Mesenchymal stem cell (in vitro differentiated cells and primary cell): ENCODE measurements around the gene GAK.
A peak's percentile ranks its signal among the peaks of the same experiment; 100 is the strongest.

Experiments
- DNase-seq: peaks from one replicate; pipeline ENCODE4 v3.0.0-alpha.2; 2013
- H2AFZ ChIP-seq: one replicate; pipeline ENCODE4 v1.6.1; 2013; ENCODE audit warnings: low read depth, mild to moderate bottlenecking, control low read depth, inconsistent platforms, low read length, moderate library complexity
- H2AK5ac ChIP-seq: 2 replicates; pipeline ENCODE4 v1.6.1; 2013; ENCODE audit warnings: low read length, moderate library complexity, mild to moderate bottlenecking, inconsistent platforms; ENCODE audit not compliant: severe bottlenecking
- H2BK120ac ChIP-seq: one replicate; pipeline ENCODE4 v1.6.1; 2013; ENCODE audit warnings: low read depth, mild to moderate bottlenecking, inconsistent platforms, low read length, moderate library complexity
- H2BK12ac ChIP-seq, 2 experiments: one replicate each; pipeline ENCODE4 v1.6.1; 2013; ENCODE audit warnings: inconsistent platforms in 2 of 2, low read length in 2 of 2, mild to moderate bottlenecking in 2 of 2, moderate library complexity in 2 of 2, control low read depth in 1 of 2
- H2BK15ac ChIP-seq: one replicate; pipeline ENCODE4 v1.6.1; 2013; ENCODE audit warnings: mild to moderate bottlenecking, low read depth, inconsistent platforms; ENCODE audit not compliant: poor library complexity, severe bottlenecking
- H2BK5ac ChIP-seq: 2 replicates; pipeline ENCODE4 v1.6.1; 2013; ENCODE audit warnings: low read depth, mild to moderate bottlenecking, low read length, control low read depth, inconsistent platforms; ENCODE audit not compliant: poor library complexity, severe bottlenecking
- H3K14ac ChIP-seq, 2 experiments: one replicate each; pipeline ENCODE4 v1.6.1; 2013; ENCODE audit warnings: inconsistent platforms in 2 of 2, low read length in 2 of 2, control low read depth in 1 of 2, mild to moderate bottlenecking in 1 of 2, moderate library complexity in 1 of 2
- H3K18ac ChIP-seq, 2 experiments: one replicate each; pipeline ENCODE4 v1.6.1; 2013; ENCODE audit warnings: inconsistent platforms in 2 of 2, low read length in 2 of 2, control low read depth in 1 of 2, low read depth in 1 of 2, mild to moderate bottlenecking in 1 of 2
- H3K23ac ChIP-seq, 2 experiments: one replicate each; pipeline ENCODE4 v1.6.1; 2013; ENCODE audit warnings: inconsistent platforms in 2 of 2, low read length in 2 of 2, mild to moderate bottlenecking in 2 of 2, moderate library complexity in 2 of 2, control low read depth in 1 of 2
- H3K27ac ChIP-seq: 2 replicates; pipeline ENCODE4 v1.5.1; 2013; ENCODE audit warnings: mild to moderate bottlenecking, moderate library complexity, low read length, control low read depth, inconsistent platforms; ENCODE audit not compliant: poor library complexity, severe bottlenecking
- H3K27me3 ChIP-seq, 2 experiments: 2 replicates each; pipeline versions ENCODE4 v1.6.1 to v1.7.0; 2013; ENCODE audit warnings: low read length in 2 of 2, mild to moderate bottlenecking in 2 of 2, moderate library complexity in 2 of 2, control low read depth in 1 of 2, inconsistent platforms in 1 of 2; ENCODE audit not compliant: control insufficient read depth in 1 of 2, insufficient read depth in 1 of 2
- H3K36me3 ChIP-seq, 2 experiments: 2 replicates each; pipeline versions ENCODE4 v1.6.1 to v1.7.0; 2013; ENCODE audit warnings: low read length in 2 of 2, control low read depth in 1 of 2, inconsistent platforms in 1 of 2, low read depth in 1 of 2, mild to moderate bottlenecking in 1 of 2; ENCODE audit not compliant: insufficient read depth in 2 of 2, control insufficient read depth in 1 of 2
- H3K4ac ChIP-seq, 2 experiments: one replicate each; pipeline ENCODE4 v1.6.1; 2013; ENCODE audit warnings: inconsistent platforms in 2 of 2, low read length in 2 of 2, mild to moderate bottlenecking in 2 of 2, moderate library complexity in 2 of 2, control low read depth in 1 of 2, low read depth in 1 of 2
- H3K4me1 ChIP-seq: 2 replicates; pipeline ENCODE4 v1.6.1; 2013; ENCODE audit warnings: low read depth, low read length, control low read depth; ENCODE audit not compliant: control insufficient read depth, insufficient read depth
- H3K4me2 ChIP-seq: 2 replicates; pipeline ENCODE4 v1.6.1; 2013; ENCODE audit warnings: low read length, mild to moderate bottlenecking, inconsistent platforms; ENCODE audit not compliant: poor library complexity, severe bottlenecking
- H3K4me3 ChIP-seq, 2 experiments: 2 replicates each; pipeline versions ENCODE4 v1.5.1 to v1.7.0; 2013; ENCODE audit warnings: low read length in 2 of 2, mild to moderate bottlenecking in 2 of 2, control low read depth in 1 of 2, low read depth in 1 of 2; ENCODE audit not compliant: insufficient read depth in 1 of 2
- H3K79me1 ChIP-seq: replicated peaks from 2 replicates; pipeline ENCODE4 v1.6.1; 2013; ENCODE audit warnings: mild to moderate bottlenecking, control low read depth, low read length, inconsistent platforms; ENCODE audit not compliant: poor library complexity, severe bottlenecking
- H3K9ac ChIP-seq: 2 replicates; pipeline ENCODE4 v1.7.0; 2013; ENCODE audit warnings: mild to moderate bottlenecking, low read length, moderate library complexity
- H3K9me3 ChIP-seq: 2 replicates; pipeline ENCODE4 v1.7.0; 2013; ENCODE audit warnings: mild to moderate bottlenecking, low read length; ENCODE audit not compliant: control insufficient read depth
- H4K8ac ChIP-seq: one replicate; pipeline ENCODE4 v1.6.1; 2013; ENCODE audit warnings: inconsistent platforms, mild to moderate bottlenecking, low read length, moderate library complexity
- H4K91ac ChIP-seq: one replicate; pipeline ENCODE4 v1.6.1; 2013; ENCODE audit warnings: mild to moderate bottlenecking, low read length, inconsistent platforms
- WGBS: methylation state at CpG from one replicate; pipeline ENCODE4 v1.1.7; 2013; ENCODE audit warnings: mixed read lengths; 5-methylcytosine and 5-hydroxymethylcytosine counted together

The GAK gene

GRCh38 chr4:970854-971520 is 38.9 kb upstream of the GAK start:
- Histone ChIP-seq H3K23ac (no peak overlapping the region), H4K91ac (no peak overlapping the region), H3K4me3 (no peak overlapping the region), H3K4me1 (peaks cover 34% of the 10 kb centered on the region), H2AK5ac (no peak overlapping the region), H2BK15ac (no peak overlapping the region), H3K14ac (no peak overlapping the region), H3K4me2 (no peak overlapping the region), H3K27me3 (no peaks in the 10 kb centered on the region), H2BK120ac (no peak overlapping the region), H3K9ac (no peak overlapping the region), H2BK5ac (no peak overlapping the region), H2AFZ (peak overlapping the region; percentile 6), H3K27ac (no peak overlapping the region), H4K8ac (no peak overlapping the region), H3K79me1 (peaks cover 36% of the 10 kb centered on the region), H3K18ac (no peak overlapping the region), H3K9me3 (no peaks in the 10 kb centered on the region), H3K4ac (peak overlapping the region in 1 of 2 experiments; percentile 21), H3K36me3 (peaks cover 15 to 43% of the 10 kb centered on the region in 2 experiments), H2BK12ac (no peak overlapping the region)
- WGBS = 77% methylated on average over 17 of the region's 17 CpGs
- no peak for DNase-seq

DNA sequence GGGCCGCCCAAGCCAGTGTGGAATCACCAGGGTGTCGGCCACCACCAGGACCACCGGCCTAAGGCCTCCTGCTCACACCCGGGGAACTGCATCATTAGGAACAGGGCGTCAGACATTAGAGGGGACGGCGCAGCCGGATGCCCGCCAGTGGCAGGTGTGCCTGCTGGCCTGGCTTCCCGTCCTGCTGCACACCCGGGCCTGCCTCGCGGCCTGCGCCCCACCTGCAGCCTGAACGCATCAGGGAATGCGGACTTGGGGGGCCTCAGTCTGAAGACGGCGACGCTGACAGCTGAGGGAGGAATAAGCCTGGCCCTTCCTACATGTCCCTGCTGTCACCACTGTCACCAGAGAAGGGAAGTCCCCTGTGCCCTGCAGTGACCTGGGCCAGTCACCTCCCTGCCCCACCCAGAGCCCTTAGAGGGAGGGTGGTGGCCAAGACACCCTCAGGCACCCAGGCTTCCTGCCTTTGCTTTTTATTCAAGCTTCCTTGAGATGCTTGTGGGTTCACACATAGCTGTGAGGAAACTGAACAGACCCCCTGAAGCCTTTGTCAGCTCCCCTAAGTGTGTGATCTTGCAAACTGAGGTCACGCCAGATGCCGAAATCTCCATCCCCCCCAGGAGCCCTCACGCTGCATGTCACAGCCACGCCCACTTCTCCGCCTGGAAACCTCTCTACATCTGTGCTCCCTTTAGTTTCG is 38.1 kb upstream of the GAK start:
- H2AK5ac ChIP-seq = no peak overlapping the region
- H3K79me1 ChIP-seq = peaks cover 36% of the 10 kb centered on the region
- no peak for DNase-seq
- H3K4me2 ChIP-seq = no peak overlapping the region
- no peak overlapping the region for H3K4ac ChIP-seq
- no peak overlapping the region for H3K9ac ChIP-seq
- H3K14ac ChIP-seq = no peak overlapping the region
- no peak overlapping the region for H3K27ac ChIP-seq
- no peak overlapping the region for H2BK120ac ChIP-seq
- H3K4me1 ChIP-seq = peaks cover 39% of the 10 kb centered on the region
- no peaks in the 10 kb centered on the region for H3K27me3 ChIP-seq
- whole genome bisulfite sequencing = 86% methylated on average over 25 of the region's 25 CpGs
- H3K9me3 ChIP-seq = no peaks in the 10 kb centered on the region
- H2BK15ac ChIP-seq = no peak overlapping the region
- H4K8ac ChIP-seq = no peak overlapping the region
- H3K36me3 ChIP-seq = peaks cover 23 to 51% of the 10 kb centered on the region in 2 experiments
- no peak overlapping the region for H2BK12ac ChIP-seq
- no peak overlapping the region for H2BK5ac ChIP-seq
- no peak overlapping the region for H3K18ac ChIP-seq
- no peak overlapping the region for H3K4me3 ChIP-seq
- no peak overlapping the region for H3K23ac ChIP-seq
- H4K91ac ChIP-seq = no peak overlapping the region
- no peak overlapping the region for H2AFZ ChIP-seq

- DNase-seq = no peak
- Histone ChIP-seq H2BK12ac (no peak overlapping the region), H3K18ac (no peak overlapping the region), H3K4ac (no peak overlapping the region), H3K14ac (no peak overlapping the region), H3K27ac (no peak overlapping the region), H2BK120ac (no peak overlapping the region), H2AFZ (no peak overlapping the region), H2BK5ac (no peak overlapping the region), H2AK5ac (no peak overlapping the region), H3K9ac (no peak overlapping the region), H3K4me3 (no peak overlapping the region), H3K36me3 (peaks cover 33 to 65% of the 10 kb centered on the region in 2 experiments), H3K23ac (no peak overlapping the region), H4K8ac (no peak overlapping the region), H2BK15ac (no peak overlapping the region), H3K9me3 (no peaks in the 10 kb centered on the region), H3K27me3 (no peaks in the 10 kb centered on the region), H3K4me2 (no peak overlapping the region), H4K91ac (peak overlapping the region; percentile 48), H3K4me1 (peaks cover 38% of the 10 kb centered on the region), H3K79me1 (peaks cover 36% of the 10 kb centered on the region)
- WGBS = 80% methylated on average over 23 of the region's 23 CpGs
These were observed 36.7 kb upstream of the GAK start for GRCh38 chr4:968621-969394.

DNA sequence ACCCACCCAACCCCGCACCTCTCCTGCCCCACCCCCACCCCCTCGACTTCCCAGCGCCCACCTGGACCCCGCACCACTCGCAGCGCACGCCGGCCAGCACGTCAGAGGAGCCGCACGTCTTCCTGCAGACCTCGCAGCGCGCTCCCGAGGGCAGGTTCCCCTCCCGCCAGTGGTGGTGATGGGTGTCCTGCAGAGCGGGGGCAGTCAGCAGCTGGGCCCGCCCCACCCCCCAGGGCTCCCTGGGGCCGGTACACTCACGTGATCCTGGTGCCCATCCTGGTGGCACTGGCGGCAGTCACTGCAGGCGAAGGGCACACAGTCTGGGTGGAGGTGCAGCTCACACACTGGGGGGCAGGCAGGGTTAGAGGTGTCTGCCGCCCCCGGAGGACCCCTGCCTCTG is 36.1 kb upstream of the GAK start:
- no peak for DNase-seq
- H3K36me3 ChIP-seq = peaks cover 33 to 71% of the 10 kb centered on the region in 2 experiments

More for the DNA sequence above, 36.1 kb upstream of the GAK start:
- Histone ChIP-seq H2AFZ (no peak overlapping the region), H3K4me1 (peaks cover 35% of the 10 kb centered on the region), H3K14ac (peak overlapping the region in 1 of 2 experiments; percentile 35), H3K9ac (no peak overlapping the region), H3K27me3 (no peaks in the 10 kb centered on the region), H3K4me3 (no peak overlapping the region), H4K8ac (no peak overlapping the region), H2BK15ac (no peak overlapping the region), H2BK5ac (no peak overlapping the region), H2BK120ac (no peak overlapping the region), H3K27ac (no peak overlapping the region), H3K23ac (peak overlapping the region in 1 of 2 experiments; percentile 5), H3K9me3 (no peaks in the 10 kb centered on the region), H3K4me2 (no peak overlapping the region), H4K91ac (no peak overlapping the region), H2AK5ac (no peak overlapping the region), H3K18ac (no peak overlapping the region), H3K79me1 (peaks cover 36% of the 10 kb centered on the region), H3K4ac (no peak overlapping the region), H2BK12ac (no peak overlapping the region)
- WGBS = 34% methylated on average over 20 of the region's 24 CpGs
